Fibroblast of lung (primary cell): Measurements from ENCODE around the gene FTO.

ENCODE experiments used
- CTCF ChIP-seq, 2 donors: IDR thresholded peaks in 1 of 2; conservative IDR thresholded peaks in 1 of 2; 1 replicate in 1 of 2; 2 replicates in 1 of 2; pipeline ENCODE4 v1.5.1; 2011 to 2012; ENCODE audit warnings: low read length in 2 of 2, control low read depth in 1 of 2, inconsistent platforms in 1 of 2, low read depth in 1 of 2, mild to moderate bottlenecking in 1 of 2
- EZH2 ChIP-seq: IDR thresholded peaks from 2 replicates; pipeline ENCODE4 v1.5.1; 2012; ENCODE audit warnings: low read length, control low read depth, mild to moderate bottlenecking; ENCODE audit errors: missing control alignments

GRCh38 chr16:54009464-54010176 lies 305.7 kb downstream of the FTO start:
- TF ChIP-seq EZH2 (no peak), CTCF (conservative IDR thresholded peaks at IDR 0.05 in 1 of 2, IDR thresholded peaks at IDR 0.05 in 1 of 2; ENCODE audit: low read depth in 1 of 2, low read length in 2 of 2) (no peak)
